B cell (primary cell): Measurements from ENCODE around the gene GPR37L1. TPM values are rescaled to one million over a fixed set of nuclear protein-coding genes. Genes with fewer than 3 reads are reported as not detected.

Source experiments
- ATAC-seq: fragments of 200-7000 bp; cut with Tn5 transposase; one replicate; pipeline ENCODE4 v1.10.0; 2021; ENCODE audit warnings: low read depth, mild to moderate bottlenecking, moderate number of reproducible peaks, moderate library complexity
- CTCF ChIA-PET: fragments of 350-600 bp; sonication (Branson Sonifier 250); formaldehyde crosslinking; loops from one replicate; lab custom pipeline; 2021; ENCODE audit warnings: antibody characterized with exemption, inconsistent platforms; lab: Charles Lee
- POLR2A ChIA-PET: fragments of 350-600 bp; sonication (Branson Sonifier 250); formaldehyde crosslinking; loops from one replicate; lab custom pipeline; 2021; ENCODE audit warnings: antibody characterized with exemption; lab: Charles Lee
- DNase-seq: peaks from one replicate; pipeline ENCODE4 v3.0.0; 2013
- H2AFZ ChIP-seq: 2 replicates; pipeline ENCODE4 v1.6.1; 2012; ENCODE audit warnings: mild to moderate bottlenecking, low read depth, low read length; ENCODE audit not compliant: insufficient read depth, poor library complexity, severe bottlenecking
- H3K27ac ChIP-seq, 2 donors: 1 replicate in 1 of 2; 2 replicates in 1 of 2; pipeline ENCODE4 v1.5.1; 2012 to 2013; ENCODE audit warnings: low read length in 2 of 2, mild to moderate bottlenecking in 2 of 2, moderate library complexity in 1 of 2
- H3K27me3 ChIP-seq, 4 experiments: fragments of 200-600 bp in 1 of 4; sonication (generic) in 1 of 4; replicated peaks in 1 of 4; 1 replicate in 2 of 4; 2 replicates in 2 of 4; pipeline versions ENCODE4 v1.6.1 to v1.7.0; 2013 to 2016; ENCODE audit warnings: low read length in 3 of 4, mild to moderate bottlenecking in 2 of 4, mixed read lengths in 1 of 4, moderate library complexity in 1 of 4; ENCODE audit not compliant: insufficient read depth in 4 of 4, control insufficient read depth in 3 of 4; ENCODE audit errors: control extremely low read depth in 1 of 4
- H3K36me3 ChIP-seq, 2 experiments: replicated peaks in 1 of 2; 1 replicate in 1 of 2; 2 replicates in 1 of 2; pipeline versions ENCODE4 v1.6.1 to v1.7.1; 2013; ENCODE audit warnings: low read length in 1 of 2; ENCODE audit not compliant: insufficient read depth in 2 of 2, control insufficient read depth in 1 of 2; ENCODE audit errors: control extremely low read depth in 1 of 2, extremely low read depth in 1 of 2
- H3K4me1 ChIP-seq, 2 donors: fragments of 200-600 bp in 1 of 2; sonication (generic) in 1 of 2; 1 replicate in 1 of 2; 2 replicates in 1 of 2; pipeline versions ENCODE4 v1.5.1 to v1.6.1; 2013 to 2017; ENCODE audit warnings: low read length in 2 of 2; ENCODE audit not compliant: control insufficient read depth in 2 of 2, insufficient read depth in 2 of 2
- H3K4me2 ChIP-seq: replicated peaks from 2 replicates; pipeline ENCODE3; 2012; ENCODE audit warnings: mild to moderate bottlenecking, low read depth, low read length; ENCODE audit not compliant: poor library complexity, severe bottlenecking
- H3K4me3 ChIP-seq, 5 experiments: fragments of 200-600 bp in 1 of 5; sonication (generic) in 1 of 5; 1 replicate in 3 of 5; 2 replicates in 2 of 5; pipeline versions ENCODE4 v1.5.1 to v1.7.0; 2011 to 2016; ENCODE audit warnings: low read length in 4 of 5, mild to moderate bottlenecking in 4 of 5, low read depth in 2 of 5, control low read depth in 1 of 5, moderate library complexity in 1 of 5; ENCODE audit not compliant: insufficient read depth in 1 of 5; ENCODE audit errors: control extremely low read depth in 1 of 5, extremely low read depth in 1 of 5
- H3K79me2 ChIP-seq: fragments of 200-600 bp; sonication (generic); one replicate; pipeline ENCODE4 v1.6.0; 2016; ENCODE audit warnings: low read length; ENCODE audit not compliant: control insufficient read depth, insufficient read depth
- H3K9ac ChIP-seq: fragments of 200-600 bp; sonication (generic); 2 replicates; pipeline ENCODE4 v1.6.1; 2017; ENCODE audit warnings: mild to moderate bottlenecking, low read length, moderate library complexity
- H3K9me3 ChIP-seq, 3 donors: one replicate each; pipeline versions ENCODE4 v1.6.1 to v1.7.1; 2013; ENCODE audit warnings: low read length in 2 of 3; ENCODE audit not compliant: control insufficient read depth in 2 of 3, insufficient read depth in 1 of 3; ENCODE audit errors: control extremely low read depth in 1 of 3
- H4K20me1 ChIP-seq: 2 replicates; pipeline ENCODE4 v1.6.0; 2012; ENCODE audit warnings: mild to moderate bottlenecking, low read length; ENCODE audit not compliant: insufficient read depth, control insufficient read depth, poor library complexity, severe bottlenecking
- H3K27ac Mint-ChIP-seq: one replicate; pipeline ENCODE4 v1.8.0; 2021; ENCODE audit warnings: mixed read lengths
- H3K27me3 Mint-ChIP-seq: one replicate; pipeline ENCODE4 v1.8.0; 2021; ENCODE audit warnings: mixed read lengths
- H3K4me1 Mint-ChIP-seq: one replicate; pipeline ENCODE4 v1.8.0; 2021; ENCODE audit warnings: mixed read lengths
- H3K4me3 Mint-ChIP-seq: one replicate; pipeline ENCODE4 v1.8.0; 2021; ENCODE audit warnings: mixed read lengths
- H3K9me3 Mint-ChIP-seq: one replicate; pipeline ENCODE4 v1.8.0; 2022; ENCODE audit warnings: mixed read lengths; ENCODE audit not compliant: insufficient read depth
- CTCF ChIP-seq: fragments of 200-600 bp; IDR thresholded peaks from one replicate; pipeline ENCODE4 v1.8.0; 2022; ENCODE audit warnings: antibody characterized with exemption, mild to moderate bottlenecking
- EZH2 ChIP-seq: IDR thresholded peaks from 2 replicates; pipeline ENCODE4 v1.6.1; 2012; ENCODE audit warnings: borderline replicate concordance, low read depth, mild to moderate bottlenecking, moderate library complexity, low read length; ENCODE audit not compliant: insufficient read depth, poor library complexity, severe bottlenecking
- WGBS: methylation state at CpG from one replicate; pipeline ENCODE4 v1.1.5; 2013; ENCODE audit warnings: missing lambda C conversion rate; ENCODE audit not compliant: insufficient coverage; 5-methylcytosine and 5-hydroxymethylcytosine counted together
- intact Hi-C: fragments of 100-400 bp; cut with micrococcal nuclease; formaldehyde crosslinking; loops from one replicate; pipeline ENCODE4 v1.10.0; 2022
- polyA plus RNA-seq: library from polyadenylated mRNA; depleted of rRNA; stranded (reverse); fragments of >200 nt; gene quantifications from 2 replicates; pipeline ENCODE4 v1.2.3, GENCODE V29; 2012
- total RNA-seq, 2 donors: library from RNA; stranded (reverse); fragments of 120-200 nt in 1 of 2; gene quantifications; 1 replicate in 1 of 2; 2 replicates in 1 of 2; pipeline versions ENCODE4 v1.2.3 to v1.2.4, GENCODE V29; 2013 to 2022

The GPR37L1 gene
- total and polyA plus RNA-seq, 2 donors (not counting 1 experiment from before 2014, with no cell fraction given), result not detected

GRCh38 chr1:202124142-202124541, 1.4 kb downstream of the GPR37L1 start:
- H3K4me1 ChIP-seq, result no peaks in the 10 kb centered on the region
- DNase-seq, result no peak
- no peaks in the 10 kb centered on the region for H3K79me2 ChIP-seq
- intact Hi-C loops, result no loop called here
- H4K20me1 ChIP-seq, result no peaks in the 10 kb centered on the region
- H3K9me3 Mint-ChIP-seq, result no peaks in the 10 kb centered on the region
- H3K27ac ChIP-seq, result no peak overlapping the region
- H3K9ac ChIP-seq, result no peak overlapping the region
- no peaks in the 10 kb centered on the region for H3K9me3 ChIP-seq
- POLR2A ChIA-PET, result no interaction called here
- CTCF ChIA-PET, result no interaction called here
- H3K4me1 Mint-ChIP-seq, result no peaks in the 10 kb centered on the region
- no peak overlapping the region for H3K27ac Mint-ChIP-seq
- 95% methylated on average over 4 of the region's 7 CpGs for WGBS
- H3K27me3 ChIP-seq, result peaks cover 0 to 5% (median 0%) of the 10 kb centered on the region in 4 experiments
- no peak overlapping the region for H3K4me3 Mint-ChIP-seq
- H3K27me3 Mint-ChIP-seq, result peaks cover 22% of the 10 kb centered on the region
- TF ChIP-seq EZH2, result no peak
- no peak for TF ChIP-seq CTCF
- no peak overlapping the region for H3K4me3 ChIP-seq
- no peaks in the 10 kb centered on the region for H3K36me3 ChIP-seq
- no peak overlapping the region for H2AFZ ChIP-seq
- ATAC-seq, result no peak
- no peak overlapping the region for H3K4me2 ChIP-seq

- ATAC-seq (no peak), DNase-seq (no peak)
- TF ChIP-seq EZH2 (no peak), CTCF (no peak)
- no peaks in the 10 kb centered on the region for H4K20me1 ChIP-seq
- Mint-ChIP-seq H3K27me3 (peaks cover 22% of the 10 kb centered on the region), H3K27ac (no peak overlapping the region), H3K4me3 (no peak overlapping the region), H3K4me1 (no peaks in the 10 kb centered on the region), H3K9me3 (no peaks in the 10 kb centered on the region)
- no peak overlapping the region for H2AFZ ChIP-seq
- H3K4me3 ChIP-seq, result no peak overlapping the region
- H3K79me2 ChIP-seq, result no peaks in the 10 kb centered on the region
- H3K27ac ChIP-seq, result no peak overlapping the region
- WGBS, result 100% methylated on average over 3 of the region's 8 CpGs
- H3K9me3 ChIP-seq, result no peaks in the 10 kb centered on the region
- intact Hi-C loops, result no loop called here
- POLR2A ChIA-PET, result no interaction called here
- peaks cover 0 to 3% (median 0%) of the 10 kb centered on the region in 4 experiments for H3K27me3 ChIP-seq
- no peaks in the 10 kb centered on the region for H3K36me3 ChIP-seq
- no peak overlapping the region for H3K4me2 ChIP-seq
- CTCF ChIA-PET, result interaction anchor here (2.2 kb wide), 1 partner anchor 9 kb away, joined by 8 read pairs; no protein-coding TSS in a partner anchor
- no peaks in the 10 kb centered on the region for H3K4me1 ChIP-seq
- H3K9ac ChIP-seq, result no peak overlapping the region
Measured at GRCh38 chr1:202125611-202126010, 2.9 kb downstream of the GPR37L1 start.
